A673 (cell line): ENCODE data around the gene MTERF1.

Experiments used
- CTCF ChIP-seq: fragments of 300-800, 200-600 bp; sonication (generic); conservative IDR thresholded peaks from 2 replicates; pipeline ENCODE4 v1.5.1; 2017; ENCODE audit warnings: low read depth, mild to moderate bottlenecking, antibody characterized with exemption, low read length, moderate library complexity, mixed read lengths
- EZH2 ChIP-seq: fragments of 200-600 bp; sonication (generic); IDR thresholded peaks from 2 replicates; pipeline ENCODE4 v1.6.1; 2017; ENCODE audit warnings: borderline replicate concordance, low read depth, mild to moderate bottlenecking, mixed read lengths, antibody characterized with exemption, low read length; ENCODE audit not compliant: poor library complexity, severe bottlenecking

- TF ChIP-seq EZH2, result no peak
- TF ChIP-seq CTCF, result no peak
Observed at GRCh38 chr7:91916051-91916440, 35.5 kb upstream of the MTERF1 start.
